Thyroid gland (tissue), 4 donors: ENCODE results near the gene LSM4. TPM values are rescaled to one million over a fixed set of nuclear protein-coding genes. Genes with fewer than 3 reads are reported as not detected.

Experiments
- DNase-seq, 2 donors: peaks; one replicate each; pipeline ENCODE4 v3.0.0-alpha.2; 2019
- H3K27ac ChIP-seq, 3 donors: fragments of 200-600 bp; sonication (generic); 1 replicate in 2 of 3; 2 replicates in 1 of 3; pipeline ENCODE4 v1.5.1; 2016 to 2019; ENCODE audit warnings: mild to moderate bottlenecking in 1 of 3, moderate library complexity in 1 of 3
- H3K27me3 ChIP-seq: fragments of 200-600 bp; sonication (generic); one replicate; pipeline ENCODE4 v1.5.1; 2019
- H3K36me3 ChIP-seq, 2 donors: fragments of 200-600 bp; sonication (generic); one replicate each; pipeline ENCODE4 v1.5.1; 2016 to 2019
- H3K4me1 ChIP-seq, 2 donors: fragments of 200-600 bp; sonication (generic); one replicate each; pipeline ENCODE4 v1.5.1; 2017 to 2019
- H3K4me3 ChIP-seq, 3 donors: fragments of 200-600 bp; sonication (generic); replicated peaks in 1 of 3; 1 replicate in 2 of 3; 2 replicates in 1 of 3; pipeline ENCODE4 v1.5.1; 2016; ENCODE audit warnings: mild to moderate bottlenecking in 1 of 3
- H3K9me3 ChIP-seq: fragments of 200-600 bp; sonication (generic); one replicate; pipeline ENCODE4 v1.5.1; 2017
- POLR2A ChIP-seq, 2 donors: fragments of 450-650 bp; IDR thresholded peaks; one replicate each; pipeline ENCODE4 v1.6.1; 2017; ENCODE audit warnings: antibody characterized with exemption in 2 of 2, mild to moderate bottlenecking in 2 of 2, moderate library complexity in 1 of 2
- WGBS, 2 donors: methylation state at CpG; one replicate each; pipeline ENCODE4 v1.1.5; 2017; 5-methylcytosine and 5-hydroxymethylcytosine counted together
- intact Hi-C: fragments of 100-400 bp; cut with DNase I; formaldehyde crosslinking; loops from one replicate; pipeline ENCODE4 v1.15.1; 2023
- total RNA-seq, 4 donors: library from RNA; depleted of rRNA; stranded (reverse); fragments of >200 nt; gene quantifications; one replicate each; pipeline ENCODE4 v1.2.3, GENCODE V29; 2016
- TF ChIP-seq, protein P1 (sequence below), 6 experiments: fragments of 200-600 bp in 3 of 6; fragments of 450-650 bp in 3 of 6; sonication (generic) in 3 of 6; IDR thresholded peaks; one replicate each; pipeline ENCODE4 v1.5.1; 2016 to 2019; ENCODE audit warnings: antibody characterized with exemption in 6 of 6, mild to moderate bottlenecking in 2 of 6, inconsistent platforms in 1 of 6, moderate library complexity in 1 of 6

LSM4 gene
- total RNA-seq, 4 donors from 2014 or later, result 55.2 to 203 (median 140) TPM

DNA sequence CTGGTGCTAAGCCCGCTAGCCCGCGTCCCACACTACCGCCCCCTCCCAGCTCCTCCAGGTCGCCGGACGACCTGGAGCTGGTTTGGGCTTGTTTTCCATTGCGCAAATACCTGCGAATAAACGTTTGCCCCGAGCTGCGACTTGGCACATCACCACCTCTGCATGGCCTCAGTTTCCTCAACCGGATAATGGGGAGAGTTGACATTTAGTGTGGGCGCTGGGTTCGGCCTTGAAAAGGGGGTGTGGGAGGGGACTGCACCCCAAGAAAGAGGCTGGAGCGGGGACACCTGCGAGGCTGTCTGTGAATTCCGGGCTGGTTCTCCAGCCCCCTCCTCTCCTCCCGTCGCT, 30.4 kb downstream of the LSM4 start:
- H3K9me3 ChIP-seq, result no peaks in the 10 kb centered on the region
- intact Hi-C loops, result no loop called here
- no peak for DNase-seq
- H3K27me3 ChIP-seq, result no peaks in the 10 kb centered on the region
- H3K27ac ChIP-seq, result peak overlapping the region; percentile 95 to 99 (median 96)
- 0 to 1% methylated on average over 16 to 20 of the region's 20 CpGs for WGBS, 2 donors
- H3K4me1 ChIP-seq, result peaks cover 18 to 20% of the 10 kb centered on the region in 2 donors
- H3K4me3 ChIP-seq, result peak overlapping the region; percentile 37 to 63 (median 54)
- no peak for TF ChIP-seq POLR2A (IDR thresholded peaks at IDR 0.05)
- TF ChIP-seq, protein P1, sequence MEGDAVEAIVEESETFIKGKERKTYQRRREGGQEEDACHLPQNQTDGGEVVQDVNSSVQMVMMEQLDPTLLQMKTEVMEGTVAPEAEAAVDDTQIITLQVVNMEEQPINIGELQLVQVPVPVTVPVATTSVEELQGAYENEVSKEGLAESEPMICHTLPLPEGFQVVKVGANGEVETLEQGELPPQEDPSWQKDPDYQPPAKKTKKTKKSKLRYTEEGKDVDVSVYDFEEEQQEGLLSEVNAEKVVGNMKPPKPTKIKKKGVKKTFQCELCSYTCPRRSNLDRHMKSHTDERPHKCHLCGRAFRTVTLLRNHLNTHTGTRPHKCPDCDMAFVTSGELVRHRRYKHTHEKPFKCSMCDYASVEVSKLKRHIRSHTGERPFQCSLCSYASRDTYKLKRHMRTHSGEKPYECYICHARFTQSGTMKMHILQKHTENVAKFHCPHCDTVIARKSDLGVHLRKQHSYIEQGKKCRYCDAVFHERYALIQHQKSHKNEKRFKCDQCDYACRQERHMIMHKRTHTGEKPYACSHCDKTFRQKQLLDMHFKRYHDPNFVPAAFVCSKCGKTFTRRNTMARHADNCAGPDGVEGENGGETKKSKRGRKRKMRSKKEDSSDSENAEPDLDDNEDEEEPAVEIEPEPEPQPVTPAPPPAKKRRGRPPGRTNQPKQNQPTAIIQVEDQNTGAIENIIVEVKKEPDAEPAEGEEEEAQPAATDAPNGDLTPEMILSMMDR (IDR thresholded peaks at IDR 0.05), result peak in 1 of 6 experiments; percentile 18
- H3K36me3 ChIP-seq, result no peaks in the 10 kb centered on the region

DNA sequence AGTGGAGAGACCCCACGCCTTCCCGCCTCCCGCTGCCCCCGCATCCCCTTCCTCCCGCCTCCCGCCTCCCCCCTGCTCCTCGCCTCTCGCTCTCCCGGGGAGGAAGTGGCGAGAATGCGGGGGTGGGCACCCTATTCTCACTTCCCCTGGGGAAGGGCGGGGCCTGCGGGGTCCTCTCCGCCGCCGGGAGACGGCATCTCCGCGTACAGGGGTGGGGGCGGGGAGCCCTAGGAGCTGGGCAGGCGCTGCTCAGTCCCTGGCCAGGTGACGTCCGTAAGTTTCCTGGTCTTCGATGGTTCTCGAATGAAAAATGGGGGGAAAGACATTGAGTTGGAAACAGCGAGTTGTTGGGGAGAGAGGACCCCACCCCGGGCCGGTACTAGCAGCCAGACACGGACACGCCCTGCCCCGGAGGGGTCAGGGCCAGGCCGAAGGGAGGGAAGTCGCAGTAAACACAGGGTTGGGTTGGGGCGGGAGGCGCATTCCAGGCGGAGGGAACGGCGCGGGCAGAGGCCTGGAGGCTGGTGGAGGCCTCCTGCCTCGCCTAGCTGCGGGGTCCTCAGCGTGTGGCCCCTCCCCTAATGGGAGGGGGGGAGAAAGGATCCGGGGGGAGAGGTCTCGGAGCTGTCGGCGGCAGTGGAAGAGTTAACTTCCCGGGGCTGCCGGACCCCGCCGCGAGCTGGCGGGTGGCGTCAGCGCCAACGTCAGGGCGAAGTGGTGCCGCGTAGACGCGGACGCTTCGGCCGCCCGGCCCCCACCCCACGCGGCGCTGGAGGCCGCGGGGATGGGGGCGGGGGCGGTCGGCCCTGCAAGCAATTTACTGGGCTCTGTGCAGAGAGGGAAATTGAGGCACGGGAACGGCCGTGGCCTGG, 31.1 kb downstream of the LSM4 start:
- peak overlapping the region; percentile 37 to 63 (median 54) for H3K4me3 ChIP-seq
- DNase-seq, result peak; percentile 90 to 93
- no peaks in the 10 kb centered on the region for H3K36me3 ChIP-seq
- TF ChIP-seq, protein P1 (IDR thresholded peaks at IDR 0.05), result no peak
- peak; percentile 68 to 80 for TF ChIP-seq POLR2A (IDR thresholded peaks at IDR 0.05)
- intact Hi-C loops, result no loop called here
- WGBS, 2 donors, result 1 to 2% methylated on average over 42 to 52 of the region's 75 CpGs
- H3K27me3 ChIP-seq, result no peaks in the 10 kb centered on the region
- no peaks in the 10 kb centered on the region for H3K9me3 ChIP-seq
- peaks cover 18 to 20% of the 10 kb centered on the region in 2 donors for H3K4me1 ChIP-seq
- H3K27ac ChIP-seq, result peak overlapping the region; percentile 95 to 99 (median 96)

DNA sequence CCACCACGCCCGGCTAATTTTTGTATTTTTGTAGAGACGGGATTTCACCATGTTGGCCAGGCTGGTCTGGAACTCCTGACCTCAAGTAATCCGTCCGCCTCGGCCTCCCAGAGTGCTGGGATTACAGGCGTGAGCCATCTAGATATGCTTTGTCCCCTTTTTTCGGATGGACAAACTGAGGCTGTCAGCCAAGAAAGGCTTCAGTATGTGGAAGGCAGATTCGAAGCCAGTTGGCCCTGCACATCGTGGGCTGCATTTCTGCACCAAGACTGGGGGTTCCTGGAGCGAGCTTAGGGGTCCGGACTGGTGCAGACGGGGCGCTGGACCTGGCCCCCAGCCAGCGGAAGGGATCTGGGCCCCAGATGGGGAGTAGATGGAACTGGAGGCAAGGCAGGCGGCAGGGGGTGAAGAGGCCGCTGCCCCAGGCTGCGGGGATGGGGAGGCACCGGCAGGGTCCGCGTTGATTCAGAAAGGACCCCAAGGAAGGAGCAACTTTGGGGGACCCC, 31.8 kb downstream of the LSM4 start:
- Histone ChIP-seq H3K27ac (peak overlapping the region; percentile 95 to 99 (median 96)), H3K4me3 (peak overlapping the region in 1 of 3 donors; percentile 54), H3K4me1 (peaks cover 18 to 20% of the 10 kb centered on the region in 2 donors), H3K27me3 (no peaks in the 10 kb centered on the region), H3K9me3 (no peaks in the 10 kb centered on the region), H3K36me3 (no peaks in the 10 kb centered on the region)
- intact Hi-C loops, result no loop called here
- DNase-seq, result no peak
- TF ChIP-seq, protein P1 (IDR thresholded peaks at IDR 0.05), result no peak
- no peak for TF ChIP-seq POLR2A (IDR thresholded peaks at IDR 0.05)
- 46 to 66% methylated on average over 13 to 17 of the region's 21 CpGs for WGBS, 2 donors

DNA sequence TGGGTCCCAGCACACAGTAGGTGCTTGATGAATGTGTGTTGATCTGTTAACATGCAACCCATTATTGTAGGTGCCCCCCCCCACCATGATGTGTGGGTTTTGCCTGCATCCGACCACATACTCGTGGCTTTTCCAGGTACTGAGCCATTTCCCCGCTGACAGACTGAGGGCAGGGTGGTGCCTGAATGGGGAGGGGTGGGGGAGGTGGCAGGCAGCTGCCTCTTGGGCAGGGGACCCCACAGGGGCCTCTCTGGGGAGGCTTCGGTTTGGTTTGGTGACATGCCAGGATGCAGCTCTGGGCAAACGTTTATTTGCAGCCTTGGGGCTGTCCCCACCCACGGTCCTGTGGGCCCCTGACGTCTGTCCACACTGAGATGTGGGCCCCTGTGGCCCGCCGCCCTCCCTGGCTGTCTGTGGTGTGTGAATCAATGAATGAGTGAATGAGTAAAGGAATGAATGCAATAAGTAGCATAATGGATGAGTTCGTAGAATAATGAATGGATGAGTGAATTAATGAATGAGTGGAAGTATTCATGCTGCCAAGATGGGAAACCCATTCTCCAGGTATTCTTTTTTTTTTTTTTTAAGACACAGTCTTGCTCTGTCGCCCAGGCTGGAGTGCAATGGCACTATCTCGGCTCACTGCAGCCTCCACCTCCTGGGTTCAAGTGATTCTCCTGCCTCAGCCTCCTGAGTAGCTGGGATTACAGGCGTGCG, 32.4 kb downstream of the LSM4 start:
- WGBS, 2 donors, result 54 to 55% methylated on average over 11 to 14 of the region's 14 CpGs
- Histone ChIP-seq H3K36me3 (no peaks in the 10 kb centered on the region), H3K4me1 (peaks cover 18 to 20% of the 10 kb centered on the region in 2 donors), H3K27me3 (no peaks in the 10 kb centered on the region), H3K4me3 (no peak overlapping the region), H3K27ac (peak overlapping the region; percentile 63 to 99 (median 95)), H3K9me3 (no peaks in the 10 kb centered on the region)
- no peak for DNase-seq
- intact Hi-C loops, result no loop called here
- TF ChIP-seq POLR2A (IDR thresholded peaks at IDR 0.05), result no peak
- TF ChIP-seq, protein P1 (IDR thresholded peaks at IDR 0.05), result no peak
